Natural killer cell treated with Interleukin-12 subunit alpha and Interleukin-12 subunit beta and Interleukin-15 and Interleukin-18, amount 100 ng/mL, for 72 hours (primary cell): ENCODE results near the gene CACNA2D1. TPM values are rescaled to one million over a fixed set of nuclear protein-coding genes. Genes with fewer than 3 reads are reported as not detected.
"Not testable (repeated sequence)": the region's sequence is repeated elsewhere in the genome, so short reads cannot be mapped to it uniquely, and the experiment has no call there.

Experiments
- ATAC-seq, 2 donors: fragments of 150-1000 bp; cut with Tn5 transposase in 1 of 2; sonication (Bioruptor Pico), chemical (Tn5 transposase) in 1 of 2; 2 replicates each; pipeline ENCODE4 v1.10.0; 2021
- DNase-seq: peaks from one replicate; pipeline ENCODE4 v3.0.0; 2022; ENCODE audit warnings: low spot score
- H3K27ac Mint-ChIP-seq, 2 donors: 1 replicate in 1 of 2; 2 replicates in 1 of 2; pipeline ENCODE4 v1.8.0; 2022; ENCODE audit warnings: mixed read lengths in 2 of 2, mild to moderate bottlenecking in 1 of 2, moderate library complexity in 1 of 2
- H3K27me3 Mint-ChIP-seq, 2 donors: 1 replicate in 1 of 2; 2 replicates in 1 of 2; pipeline ENCODE4 v1.8.0; 2022; ENCODE audit warnings: mixed read lengths in 2 of 2
- H3K36me3 Mint-ChIP-seq: one replicate; pipeline ENCODE4 v1.8.0; 2022; ENCODE audit warnings: mixed read lengths
- H3K4me1 Mint-ChIP-seq, 2 donors: 1 replicate in 1 of 2; 2 replicates in 1 of 2; pipeline ENCODE4 v1.8.0; 2022; ENCODE audit warnings: low read depth in 2 of 2, mixed read lengths in 2 of 2, mild to moderate bottlenecking in 1 of 2
- H3K4me3 Mint-ChIP-seq: one replicate; pipeline ENCODE4 v1.8.0; 2022; ENCODE audit warnings: mixed read lengths
- H3K9me3 Mint-ChIP-seq: 2 replicates; pipeline ENCODE4 v1.8.0; 2022; ENCODE audit warnings: mixed read lengths
- total RNA-seq, 2 donors: library from RNA; stranded (reverse); gene quantifications; one replicate each; pipeline ENCODE4 v1.2.3, GENCODE V29; 2022

CACNA2D1 gene
- total RNA-seq, 2 donors from 2014 or later, result not detected

- peaks cover 2% of the 10 kb centered on the region for H3K9me3 Mint-ChIP-seq
- ATAC-seq, result no peak
- H3K36me3 Mint-ChIP-seq, result no peaks in the 10 kb centered on the region
- H3K4me3 Mint-ChIP-seq, result no peak overlapping the region
- no peaks in the 10 kb centered on the region for H3K4me1 Mint-ChIP-seq
- no peaks in the 10 kb centered on the region for H3K27me3 Mint-ChIP-seq
- H3K27ac Mint-ChIP-seq, result no peak overlapping the region
- no peak for DNase-seq
Measured at GRCh38 chr7:82021036-82021435, 422.5 kb downstream of the CACNA2D1 start.

- Mint-ChIP-seq H3K9me3 (peaks cover 2% of the 10 kb centered on the region), H3K4me3 (no peak overlapping the region), H3K4me1 (no peaks in the 10 kb centered on the region), H3K36me3 (no peaks in the 10 kb centered on the region), H3K27me3 (no peaks in the 10 kb centered on the region), H3K27ac (no peak overlapping the region)
- ATAC-seq (no peak), DNase-seq (no peak)
Measured at GRCh38 chr7:82019551-82020475, 423.8 kb downstream of the CACNA2D1 start.

DNA sequence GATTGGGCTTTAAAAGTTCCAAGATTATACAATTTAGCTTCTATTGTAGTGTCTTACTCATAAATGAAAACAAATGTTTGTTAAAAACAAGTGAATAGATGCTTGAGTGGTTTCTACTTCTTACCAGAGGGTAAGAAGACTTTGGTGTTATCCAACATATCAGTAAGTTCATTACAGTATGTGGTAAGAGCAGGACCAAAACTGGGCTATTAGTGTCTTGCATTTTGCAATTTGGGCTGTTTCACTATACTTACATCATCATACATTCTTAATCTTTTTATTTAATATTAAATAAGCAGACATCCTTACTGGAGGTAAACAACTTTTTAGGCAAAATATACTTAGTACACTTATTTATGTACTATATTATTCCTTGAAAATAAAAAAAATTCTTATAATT, 425.4 kb downstream of the CACNA2D1 start:
- Mint-ChIP-seq H3K27ac (no peak overlapping the region), H3K4me1 (no peaks in the 10 kb centered on the region), H3K9me3 (no peaks in the 10 kb centered on the region), H3K27me3 (no peaks in the 10 kb centered on the region), H3K4me3 (no peak overlapping the region), H3K36me3 (no peaks in the 10 kb centered on the region)
- DNase-seq (no peak), ATAC-seq (no peak)

DNA sequence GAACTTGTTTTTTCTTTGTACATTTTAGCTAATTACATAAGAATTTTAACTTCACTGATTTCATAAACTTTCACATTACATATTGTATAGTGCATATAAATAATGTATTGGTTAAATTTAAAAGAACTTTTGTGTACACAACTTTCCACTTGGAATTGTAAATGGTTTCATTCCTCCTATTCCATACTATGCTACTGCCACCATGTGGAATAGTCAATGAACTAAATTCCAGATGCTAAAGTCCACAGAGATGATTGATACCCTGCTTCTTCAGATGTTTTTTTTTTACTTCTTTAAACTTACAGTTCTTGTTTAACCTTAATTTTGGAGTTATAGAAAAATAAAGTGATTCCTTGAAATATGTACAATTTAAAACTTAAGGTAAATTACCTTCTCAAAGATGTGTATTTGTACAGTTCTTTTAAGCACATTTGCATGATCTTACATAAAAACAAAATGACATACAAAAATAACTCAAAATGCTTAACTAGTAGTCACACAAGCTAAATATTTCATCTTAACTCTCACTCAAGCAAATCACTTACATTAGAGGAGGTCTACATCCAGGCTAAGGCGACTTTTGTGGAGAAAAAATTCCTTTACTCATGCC, 426.1 kb downstream of the CACNA2D1 start:
- Mint-ChIP-seq H3K36me3 (no peaks in the 10 kb centered on the region), H3K4me1 (no peaks in the 10 kb centered on the region), H3K27me3 (no peaks in the 10 kb centered on the region), H3K4me3 (no peak overlapping the region), H3K27ac (no peak overlapping the region), H3K9me3 (no peaks in the 10 kb centered on the region)
- ATAC-seq (no peak), DNase-seq (no peak)

- Mint-ChIP-seq H3K36me3 (no peaks in the 10 kb centered on the region), H3K9me3 (no peaks in the 10 kb centered on the region), H3K4me3 (no peak overlapping the region), H3K27me3 (no peaks in the 10 kb centered on the region), H3K27ac (no peak overlapping the region), H3K4me1 (no peaks in the 10 kb centered on the region)
- no peak for ATAC-seq
- DNase-seq, result no peak
Measured at GRCh38 chr7:82015751-82016150, 427.8 kb downstream of the CACNA2D1 start.

- not testable (repeated sequence) for H3K9me3 Mint-ChIP-seq, H3K27me3 Mint-ChIP-seq
Measured at GRCh38 chr7:82014574-82014973, 429.0 kb downstream of the CACNA2D1 start.

DNA sequence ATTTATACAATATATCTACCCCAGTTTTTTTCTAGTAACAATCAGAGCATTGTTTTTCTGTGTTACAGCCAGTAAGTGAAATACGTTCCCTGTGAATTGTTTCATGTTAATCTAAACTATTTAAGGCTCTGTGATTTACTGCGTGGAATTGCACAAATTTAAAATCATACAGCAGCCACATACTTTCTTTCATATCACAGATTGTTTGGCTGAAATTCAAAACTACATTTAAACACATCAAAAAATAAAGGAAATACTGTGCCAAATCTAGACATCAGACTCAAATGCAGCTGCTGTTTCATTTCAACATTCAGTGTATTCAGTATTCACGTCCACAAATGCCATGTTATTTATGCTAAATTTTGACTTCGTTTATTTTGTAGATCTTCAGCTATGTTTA, 431.1 kb downstream of the CACNA2D1 start:
- no peaks in the 10 kb centered on the region for H3K36me3 Mint-ChIP-seq
- H3K9me3 Mint-ChIP-seq, result no peaks in the 10 kb centered on the region
- DNase-seq, result no peak
- H3K27ac Mint-ChIP-seq, result no peak overlapping the region
- H3K4me1 Mint-ChIP-seq, result no peaks in the 10 kb centered on the region
- ATAC-seq, result no peak
- no peaks in the 10 kb centered on the region for H3K27me3 Mint-ChIP-seq
- no peak overlapping the region for H3K4me3 Mint-ChIP-seq

More at GRCh38 chr7:82014574-82014973, 429.0 kb downstream of the CACNA2D1 start:
- not testable (repeated sequence) for H3K36me3 Mint-ChIP-seq, H3K27ac Mint-ChIP-seq, H3K4me3 Mint-ChIP-seq, DNase-seq, ATAC-seq, H3K4me1 Mint-ChIP-seq

GRCh38 chr7:82010416-82010815, 433.2 kb downstream of the CACNA2D1 start:
- DNase-seq, result no peak
- ATAC-seq, result no peak
- Mint-ChIP-seq H3K36me3 (no peaks in the 10 kb centered on the region), H3K27me3 (no peaks in the 10 kb centered on the region), H3K4me3 (no peak overlapping the region), H3K4me1 (no peaks in the 10 kb centered on the region), H3K27ac (no peak overlapping the region), H3K9me3 (no peaks in the 10 kb centered on the region)

DNA sequence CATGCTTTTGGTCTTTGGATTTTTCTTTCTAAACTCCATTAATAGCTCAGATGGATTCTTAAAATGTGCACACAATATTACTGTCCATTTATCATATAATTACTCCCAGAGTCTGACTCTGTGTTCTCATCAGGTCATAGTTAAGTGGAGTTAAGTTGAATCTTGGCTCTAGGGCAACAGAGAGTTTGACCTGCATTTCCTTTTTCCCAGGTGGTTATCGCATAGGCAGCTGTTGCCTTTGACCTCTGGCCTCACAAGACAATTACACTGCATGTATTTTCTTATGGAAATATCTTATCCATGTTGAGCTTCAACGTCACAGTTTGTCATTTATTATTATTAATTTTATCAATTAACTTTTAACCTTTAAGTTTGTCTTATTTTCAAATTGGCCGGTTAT, 436.3 kb downstream of the CACNA2D1 start:
- Mint-ChIP-seq H3K27ac (no peak overlapping the region), H3K27me3 (no peaks in the 10 kb centered on the region), H3K4me3 (no peak overlapping the region), H3K4me1 (no peaks in the 10 kb centered on the region), H3K9me3 (no peaks in the 10 kb centered on the region), H3K36me3 (no peaks in the 10 kb centered on the region)
- no peak for DNase-seq
- no peak for ATAC-seq

DNA sequence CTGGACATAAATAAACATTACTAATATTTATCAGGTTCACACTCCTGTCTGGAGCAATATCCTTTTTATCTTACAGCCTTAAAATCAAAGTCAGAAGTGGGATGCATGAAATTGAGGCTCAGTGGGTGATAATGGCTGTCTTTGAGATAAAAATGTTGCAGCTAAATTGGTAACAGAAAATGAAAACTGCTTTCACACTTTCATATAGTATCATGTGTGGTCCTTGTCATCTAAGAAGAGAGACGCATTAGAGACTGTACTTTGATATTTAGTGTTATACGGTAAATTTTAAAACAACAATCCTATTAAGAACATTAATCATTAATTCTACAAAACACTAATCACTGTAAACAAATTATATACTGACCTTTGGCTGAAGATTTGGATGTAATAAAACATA, 438.5 kb downstream of the CACNA2D1 start:
- no peaks in the 10 kb centered on the region for H3K4me1 Mint-ChIP-seq
- H3K27me3 Mint-ChIP-seq, result no peaks in the 10 kb centered on the region
- ATAC-seq, result no peak
- H3K27ac Mint-ChIP-seq, result no peak overlapping the region
- DNase-seq, result no peak
- H3K9me3 Mint-ChIP-seq, result no peaks in the 10 kb centered on the region
- no peaks in the 10 kb centered on the region for H3K36me3 Mint-ChIP-seq
- H3K4me3 Mint-ChIP-seq, result no peak overlapping the region

DNA sequence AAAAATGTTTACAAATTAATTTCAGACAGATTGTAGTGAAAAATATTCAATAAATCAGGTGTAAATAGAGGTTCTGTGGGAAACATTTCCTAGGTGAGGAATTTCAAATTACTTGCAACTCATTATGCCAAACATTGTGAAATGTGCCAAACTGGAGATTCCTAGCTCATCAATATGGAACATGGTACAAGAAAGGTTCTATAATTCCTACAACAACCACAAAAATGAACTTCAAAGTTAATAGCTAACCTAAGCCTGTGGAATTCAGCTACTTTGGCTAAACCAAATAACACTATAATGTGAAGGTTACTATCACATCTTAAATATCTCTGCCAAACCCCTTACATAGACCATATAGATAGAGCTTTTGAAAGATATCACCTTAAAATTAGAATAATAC, 450.4 kb downstream of the CACNA2D1 start:
- no peak for ATAC-seq
- no peak overlapping the region for H3K27ac Mint-ChIP-seq
- no peaks in the 10 kb centered on the region for H3K27me3 Mint-ChIP-seq
- H3K36me3 Mint-ChIP-seq, result no peaks in the 10 kb centered on the region
- H3K4me3 Mint-ChIP-seq, result no peak overlapping the region
- DNase-seq, result no peak
- no peaks in the 10 kb centered on the region for H3K9me3 Mint-ChIP-seq
- H3K4me1 Mint-ChIP-seq, result no peaks in the 10 kb centered on the region

DNA sequence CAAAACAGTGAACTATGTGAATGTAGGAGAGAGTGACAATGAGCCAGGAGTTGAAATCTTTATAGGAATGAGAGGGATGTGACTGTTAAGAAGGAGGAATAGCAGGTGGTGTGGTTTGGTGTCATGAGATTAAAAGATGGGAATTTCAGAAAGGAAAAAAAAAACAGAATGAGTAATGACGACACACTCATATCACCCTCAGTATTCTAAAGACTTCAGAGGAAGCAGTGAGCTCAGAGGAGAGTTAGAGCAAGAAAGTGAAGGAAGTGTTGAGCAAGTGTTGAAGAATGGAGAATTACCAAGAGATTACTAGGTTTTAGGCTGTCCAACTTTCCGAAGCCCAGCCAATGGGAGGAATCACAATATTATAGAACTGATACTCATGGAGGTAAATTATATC, 453.2 kb downstream of the CACNA2D1 start:
- no peaks in the 10 kb centered on the region for H3K4me1 Mint-ChIP-seq
- no peaks in the 10 kb centered on the region for H3K9me3 Mint-ChIP-seq
- no peaks in the 10 kb centered on the region for H3K36me3 Mint-ChIP-seq
- H3K27ac Mint-ChIP-seq, result no peak overlapping the region
- H3K27me3 Mint-ChIP-seq, result no peaks in the 10 kb centered on the region
- H3K4me3 Mint-ChIP-seq, result no peak overlapping the region
- ATAC-seq (no peak), DNase-seq (no peak)

- no peak overlapping the region for H3K27ac Mint-ChIP-seq
- no peak for DNase-seq
- H3K27me3 Mint-ChIP-seq, result no peaks in the 10 kb centered on the region
- no peaks in the 10 kb centered on the region for H3K9me3 Mint-ChIP-seq
- H3K4me3 Mint-ChIP-seq, result no peak overlapping the region
- H3K4me1 Mint-ChIP-seq, result no peaks in the 10 kb centered on the region
- H3K36me3 Mint-ChIP-seq, result no peaks in the 10 kb centered on the region
- ATAC-seq, result no peak
Measured at GRCh38 chr7:81986723-81987470, 456.7 kb downstream of the CACNA2D1 start.

GRCh38 chr7:81983406-81983805, 460.2 kb downstream of the CACNA2D1 start:
- peaks cover 10% of the 10 kb centered on the region for H3K9me3 Mint-ChIP-seq
- ATAC-seq (no peak), DNase-seq (no peak)
- H3K27me3 Mint-ChIP-seq, result no peaks in the 10 kb centered on the region
- H3K4me3 Mint-ChIP-seq, result no peak overlapping the region
- H3K4me1 Mint-ChIP-seq, result no peaks in the 10 kb centered on the region
- H3K27ac Mint-ChIP-seq, result no peak overlapping the region
- peaks cover 10% of the 10 kb centered on the region for H3K36me3 Mint-ChIP-seq
